Activated CD4-positive, CD25-positive, alpha-beta regulatory T cell treated with anti-CD3 and anti-CD28 coated beads, Interleukin-2, amount 50 U/mL, for 72 hours (primary cell): ENCODE data around the gene DNAJB11.
"Not testable (repeated sequence)": the region's sequence is repeated elsewhere in the genome, so short reads cannot be mapped to it uniquely, and the experiment has no call there.

Source experiments
- DNase-seq: peaks from one replicate; pipeline ENCODE4 v3.0.0; 2021

DNAJB11 gene

DNA sequence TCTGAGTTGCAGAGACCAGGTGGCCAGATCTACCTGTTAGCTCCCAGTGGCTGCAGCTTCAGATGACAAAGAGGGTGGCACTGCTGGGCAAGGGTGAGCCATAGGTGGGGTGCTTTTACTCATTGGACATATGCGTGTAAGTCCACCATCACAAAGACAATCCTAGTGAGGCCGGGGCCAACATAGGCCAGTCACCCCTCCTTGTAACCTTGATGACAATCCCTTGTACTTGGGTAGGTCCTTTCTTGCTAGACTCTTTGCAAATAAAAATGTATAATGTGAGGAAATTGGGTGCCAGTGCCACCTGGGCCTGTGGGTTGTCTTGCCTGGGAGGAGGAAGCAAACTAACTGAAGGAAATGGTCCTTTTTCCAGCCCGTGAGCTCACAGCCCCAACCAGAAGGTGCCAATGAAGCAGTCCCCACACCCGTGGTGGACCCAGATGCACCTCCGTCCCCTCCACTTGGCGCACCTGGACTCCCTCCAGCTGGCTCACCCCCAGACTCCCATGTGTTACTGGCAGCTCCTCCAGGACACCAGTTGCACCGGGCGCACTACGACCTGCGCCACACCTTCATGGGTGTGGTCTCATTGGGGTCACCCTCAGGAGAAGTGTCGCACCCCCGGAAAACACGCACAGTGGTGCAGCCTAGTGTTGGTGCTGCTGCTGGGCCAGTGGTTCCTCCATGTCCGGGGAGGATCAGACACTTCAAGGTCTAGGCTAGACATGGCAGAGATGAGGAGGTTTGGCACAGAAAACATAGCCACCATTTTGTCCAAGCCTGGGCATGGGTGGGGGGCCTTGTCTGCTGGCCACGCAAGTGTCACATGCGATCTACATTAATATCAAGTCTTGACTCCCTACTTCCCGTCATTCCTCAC, 49.9 kb downstream of the DNAJB11 start:
- DNase-seq, result no peak

DNA sequence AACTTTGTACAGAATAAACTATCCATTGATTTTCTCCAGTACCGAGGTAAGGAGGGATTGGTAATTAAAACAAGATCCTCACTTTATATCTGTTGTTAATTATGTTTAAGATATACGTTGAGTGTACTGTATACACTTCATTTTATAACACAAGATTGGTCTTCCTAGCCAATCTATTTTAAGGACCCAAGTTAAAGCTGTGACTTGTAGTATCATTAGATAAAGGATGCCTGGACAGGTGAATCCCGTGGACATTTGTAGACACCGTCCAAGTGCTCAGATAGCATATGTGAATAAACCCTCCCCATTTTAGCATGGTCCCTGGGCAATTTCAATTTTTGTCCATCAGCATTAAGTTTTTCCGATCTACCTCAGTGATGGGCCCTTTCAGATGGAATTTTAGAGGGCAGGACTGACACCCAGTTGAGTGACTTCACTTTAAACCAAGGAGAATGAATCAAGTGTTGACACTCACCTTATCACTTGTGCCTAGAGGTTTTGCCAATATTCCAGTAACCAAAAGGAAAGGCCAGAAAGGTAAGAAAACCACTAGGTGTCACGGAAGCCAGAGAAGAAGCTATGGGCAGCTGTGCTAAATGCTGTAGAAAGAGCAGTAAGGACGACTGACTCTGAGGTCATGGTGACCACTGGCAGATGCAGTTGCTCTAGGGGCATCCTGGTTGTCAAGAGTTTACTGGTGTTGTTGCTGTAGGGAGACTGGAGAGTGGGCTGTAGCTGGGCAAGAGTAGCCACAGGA, 51.6 kb downstream of the DNAJB11 start:
- no peak for DNase-seq

DNA sequence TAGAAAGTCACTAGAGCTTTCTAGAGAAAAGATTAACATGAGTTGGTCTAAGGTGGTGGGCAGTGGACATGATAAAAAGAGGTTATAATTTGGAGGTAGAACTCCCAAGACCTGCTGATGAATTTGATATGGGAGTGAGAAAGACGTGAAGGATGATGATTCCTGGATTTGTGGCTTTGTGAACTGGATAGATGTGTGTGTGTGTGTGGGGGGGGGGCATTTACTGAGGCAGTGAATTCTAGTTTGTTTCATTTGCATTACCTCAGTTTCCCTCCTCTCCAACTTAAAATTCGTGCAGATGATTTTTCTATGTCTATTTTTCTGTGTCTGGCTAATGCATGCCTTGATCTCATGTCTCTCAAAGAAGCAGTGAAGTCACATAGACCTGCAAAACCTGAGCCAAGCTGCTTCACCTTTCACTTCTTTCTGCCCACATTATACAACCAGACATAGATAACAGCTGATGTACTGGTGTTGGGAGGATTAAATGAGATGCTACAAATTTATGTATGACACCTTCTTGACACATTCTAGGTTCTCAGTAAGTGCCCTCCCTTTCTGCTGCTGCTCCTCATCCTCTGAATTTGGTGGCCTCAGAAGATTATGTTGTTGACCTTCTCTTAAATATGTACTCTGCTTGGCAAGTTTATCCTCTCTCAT, 52.3 kb downstream of the DNAJB11 start:
- DNase-seq, result no peak

DNA sequence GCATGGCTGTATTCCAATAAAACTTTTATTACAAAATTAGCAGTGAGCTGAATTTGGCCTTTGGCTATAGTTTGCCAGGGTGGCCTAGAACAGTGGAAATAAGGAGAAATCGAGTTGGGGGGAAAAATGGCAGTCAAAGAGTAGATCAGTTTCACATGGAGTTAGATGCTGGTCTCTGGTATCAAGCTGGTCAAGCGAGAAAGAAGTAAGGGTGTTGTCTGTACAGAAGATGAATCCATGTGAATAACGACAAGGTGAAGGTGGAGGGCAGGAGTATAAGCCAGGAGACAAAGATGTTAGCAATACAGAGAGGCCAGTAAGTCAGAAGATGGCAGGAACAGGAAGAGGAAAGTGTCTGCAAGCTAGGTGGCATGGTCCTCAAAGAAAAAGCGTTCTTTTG, 54.1 kb downstream of the DNAJB11 start:
- no peak for DNase-seq

DNA sequence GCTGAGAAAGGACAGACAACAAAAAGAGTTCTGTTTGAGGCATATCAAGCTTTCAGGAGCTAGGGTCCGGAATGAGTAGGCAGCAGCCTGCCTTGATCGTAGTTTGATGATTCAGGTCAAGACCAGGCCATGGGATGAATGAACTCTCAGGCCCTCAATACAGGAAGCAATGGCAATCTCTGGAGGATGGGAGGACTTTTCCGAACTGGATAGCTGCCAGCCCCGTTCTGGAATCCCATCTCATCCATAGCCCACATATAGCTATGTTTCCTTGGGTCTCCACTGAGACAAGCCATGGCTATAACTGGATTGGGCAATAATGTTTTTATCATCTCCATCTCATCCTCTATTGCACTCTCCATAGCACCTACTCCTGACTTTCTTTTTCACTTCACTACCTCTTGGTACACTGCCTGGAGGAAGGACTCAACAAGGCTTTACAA, 55.1 kb downstream of the DNAJB11 start:
- no peak for DNase-seq

DNA sequence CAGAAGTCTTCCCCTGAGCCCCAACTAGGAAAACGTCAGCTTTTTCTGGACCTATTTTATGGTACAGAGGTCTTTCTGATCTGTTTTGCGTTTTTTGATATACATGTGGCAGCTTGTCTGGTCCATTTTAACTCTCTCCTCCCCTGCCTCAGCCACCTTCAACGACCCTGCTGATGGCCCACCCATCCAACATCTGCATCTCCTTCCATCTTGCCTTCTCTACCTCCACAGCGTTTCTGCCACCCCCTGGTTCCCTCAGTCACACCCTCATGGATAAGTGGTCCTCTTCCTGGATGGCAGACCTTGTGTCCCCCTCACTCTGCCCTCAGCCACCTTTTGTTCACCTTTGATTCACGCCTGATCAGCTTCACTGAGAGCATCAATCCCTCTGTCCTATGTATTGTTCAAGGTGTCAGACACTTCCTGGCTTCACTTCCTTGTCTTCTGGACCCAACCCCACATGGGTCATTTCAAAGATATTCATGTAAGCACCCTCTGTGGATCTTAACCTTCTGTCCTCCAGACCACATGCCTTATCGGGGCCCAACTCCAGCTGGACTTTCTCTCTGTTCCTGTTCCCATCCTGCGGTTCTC, 55.8 kb downstream of the DNAJB11 start:
- no peak for DNase-seq

DNA sequence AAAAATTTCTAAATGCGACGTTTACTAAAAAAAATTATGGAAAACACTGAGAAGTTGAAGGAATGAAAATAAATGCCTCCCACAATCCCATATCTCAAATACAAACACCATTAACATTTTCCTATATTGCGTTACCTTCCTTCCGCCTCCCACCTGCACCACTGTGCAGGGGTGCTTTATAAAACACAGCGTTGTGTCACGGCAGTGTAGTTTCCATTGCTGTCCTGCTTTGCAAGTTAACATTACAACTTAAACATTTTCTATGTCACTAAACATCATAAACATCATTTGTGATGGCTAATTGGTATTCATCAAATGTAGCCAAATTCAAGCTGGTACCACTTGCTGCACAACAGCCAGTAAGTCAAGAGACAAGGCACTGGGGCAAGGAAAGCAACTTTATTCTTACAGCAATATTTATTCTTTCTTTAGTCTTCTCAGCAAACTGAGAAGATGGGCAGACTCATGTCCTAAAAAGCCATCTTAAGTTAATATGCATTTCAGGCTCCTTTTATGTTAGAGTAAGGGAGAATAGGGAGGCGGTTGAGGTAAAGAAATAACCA, 57.4 kb downstream of the DNAJB11 start:
- no peak for DNase-seq

DNA sequence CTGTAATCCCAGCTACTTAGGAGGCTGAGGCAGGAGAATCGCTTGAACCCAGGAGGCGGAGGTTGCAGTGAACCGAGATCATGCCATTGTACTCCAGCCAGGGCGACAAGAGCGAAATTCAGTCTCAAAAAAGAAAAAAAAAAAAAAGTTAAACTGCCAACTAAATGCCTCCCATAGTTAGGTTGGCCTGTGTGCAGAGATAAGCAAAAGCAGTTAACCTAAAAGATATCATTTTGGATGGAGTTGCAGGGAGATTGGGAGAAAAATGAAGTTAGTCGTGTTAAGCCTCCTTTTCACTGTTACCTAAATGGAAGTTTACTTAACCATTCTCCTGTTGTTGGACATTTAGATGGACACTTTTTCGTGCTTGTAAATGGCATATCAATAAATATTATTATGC, 58.2 kb downstream of the DNAJB11 start:
- DNase-seq, result no peak

DNA sequence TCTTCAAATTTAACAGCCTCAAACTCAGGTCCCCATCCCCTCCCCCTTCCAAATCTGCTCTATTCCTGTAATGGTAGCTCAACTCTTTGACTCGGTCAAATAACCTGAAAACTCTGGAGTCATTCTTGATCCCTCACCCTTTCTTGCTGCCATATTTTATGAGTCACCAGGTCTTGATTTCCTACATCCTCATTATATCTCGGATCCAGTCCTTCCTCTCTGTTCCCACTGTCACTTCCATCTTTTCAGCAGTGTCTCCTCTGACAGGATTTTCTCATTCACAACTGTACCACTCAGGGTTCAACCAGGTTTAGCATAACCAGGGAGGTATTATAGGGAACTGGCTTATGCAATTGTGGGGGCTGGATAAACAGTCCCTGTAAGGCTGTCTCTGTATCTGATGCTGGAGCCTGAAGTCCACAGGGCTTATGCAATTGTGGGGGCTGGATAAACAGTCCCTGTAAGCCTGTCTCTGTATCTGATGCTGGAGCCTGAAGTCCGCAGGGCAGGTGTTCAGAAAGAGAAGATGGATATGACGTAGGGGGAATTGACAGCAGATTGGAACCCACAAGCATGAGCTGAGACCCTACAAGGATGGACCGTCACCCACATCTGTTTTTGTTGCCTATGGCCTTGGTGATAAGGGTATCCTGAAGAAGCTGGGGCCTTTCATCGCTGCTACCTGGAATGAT, 60.6 kb downstream of the DNAJB11 start:
- no peak for DNase-seq

DNA sequence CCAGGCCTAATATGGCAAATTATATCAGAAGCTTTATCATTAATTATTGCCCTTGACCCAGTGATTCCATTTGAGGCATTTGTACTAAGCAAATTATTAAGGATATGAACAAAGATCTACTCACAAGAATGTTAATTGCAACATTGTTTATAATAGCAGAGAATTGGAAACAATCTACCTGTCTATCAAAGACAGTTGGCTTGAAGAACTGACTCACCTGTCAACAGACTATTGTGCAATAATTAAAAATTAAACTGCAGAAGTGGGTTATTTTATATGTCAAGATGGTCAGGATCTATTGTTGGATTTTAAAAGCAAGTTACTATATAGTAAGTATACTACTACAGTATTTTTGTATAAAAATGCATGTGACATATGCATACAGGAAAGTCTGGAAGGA, 63.0 kb downstream of the DNAJB11 start:
- DNase-seq, result no peak

DNA sequence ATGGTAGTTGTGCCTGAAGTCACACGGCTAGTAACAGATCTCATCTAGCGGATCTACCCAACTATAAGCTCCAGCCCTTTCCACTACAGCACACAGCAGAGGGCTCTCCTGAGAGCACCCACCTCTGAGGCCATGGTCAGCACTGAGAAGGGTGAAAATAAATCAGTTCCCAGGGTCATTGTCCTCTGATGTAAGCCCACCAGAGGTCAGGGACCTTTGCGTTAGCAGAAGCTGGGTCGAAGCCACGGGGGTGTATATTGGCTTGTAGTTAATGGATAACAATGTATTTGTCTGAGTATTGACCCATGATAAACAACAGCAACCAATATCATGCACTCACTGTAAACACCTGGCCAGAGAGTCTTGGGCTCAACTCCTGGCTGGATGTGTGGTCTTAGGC, 63.7 kb downstream of the DNAJB11 start:
- not testable (repeated sequence) for DNase-seq
